IMR-90 (cell line): ENCODE data around the gene RNF213. TPM values are rescaled to one million over a fixed set of nuclear protein-coding genes. Genes with fewer than 3 reads are reported as not detected.

ENCODE experiments used
- ATAC-seq: fragments of 200-7000 bp; cut with Tn5 transposase; 2 replicates; pipeline ENCODE4 v1.9.1; 2020; ENCODE audit warnings: low read depth, mild to moderate bottlenecking, moderate library complexity
- BruUV-seq: library from RNA; stranded (reverse); fragments of 400-500 nt; replicated peaks from 2 replicates; lab custom pipeline; 2021; lab: Mats Ljungman, UMichigan
- CTCF ChIA-PET: fragments of 300-600 bp; formaldehyde crosslinking; extraction: SDS; loops from one replicate; lab custom pipeline; 2021; ENCODE audit warnings: antibody characterized with exemption; lab: Yijun Ruan, JAX
- POLR2A ChIA-PET: fragments of 300-600 bp; sonication (Branson Sonifier 250); formaldehyde crosslinking; loops from one replicate; lab custom pipeline; 2022; ENCODE audit warnings: antibody characterized with exemption; ENCODE audit not compliant: unreplicated experiment; lab: Charles Lee
- DNase-seq: peaks from one replicate; pipeline ENCODE4 v3.0.0; 2013
- H2AFZ ChIP-seq: replicated peaks from 2 replicates; pipeline ENCODE3; 2013; ENCODE audit warnings: low read length, mild to moderate bottlenecking; ENCODE audit not compliant: poor library complexity
- H2AK5ac ChIP-seq: 2 replicates; pipeline ENCODE4 v1.6.1; 2013; ENCODE audit warnings: low read depth, low read length, inconsistent platforms
- H2AK9ac ChIP-seq: replicated peaks from 2 replicates; pipeline ENCODE3; 2013; ENCODE audit warnings: mild to moderate bottlenecking, low read depth, low read length, moderate library complexity; ENCODE audit not compliant: poor library complexity
- H2BK120ac ChIP-seq: 2 replicates; pipeline ENCODE4 v1.6.1; 2013; ENCODE audit warnings: low read depth, low read length, inconsistent platforms
- H2BK15ac ChIP-seq: 3 replicates; pipeline ENCODE4 v1.6.1; 2013; ENCODE audit warnings: low read depth, low read length, inconsistent platforms
- H2BK20ac ChIP-seq: 2 replicates; pipeline ENCODE4 v1.6.1; 2013; ENCODE audit warnings: low read depth, mild to moderate bottlenecking, inconsistent platforms, low read length, moderate library complexity
- H2BK5ac ChIP-seq: 2 replicates; pipeline ENCODE4 v1.6.1; 2013; ENCODE audit warnings: mild to moderate bottlenecking, low read depth, low read length, inconsistent platforms; ENCODE audit not compliant: poor library complexity, severe bottlenecking
- H3K14ac ChIP-seq: replicated peaks from 2 replicates; pipeline ENCODE4 v1.6.1; 2013; ENCODE audit warnings: low read depth, low read length, inconsistent platforms
- H3K18ac ChIP-seq: 2 replicates; pipeline ENCODE4 v1.6.1; 2013; ENCODE audit warnings: low read depth, low read length, control low read depth
- H3K23ac ChIP-seq: 2 replicates; pipeline ENCODE4 v1.6.1; 2013; ENCODE audit warnings: low read depth, low read length, inconsistent platforms
- H3K27ac ChIP-seq: 2 replicates; pipeline ENCODE4 v1.5.1; 2013; ENCODE audit warnings: mild to moderate bottlenecking, control low read depth, low read length; ENCODE audit not compliant: insufficient read depth
- H3K27me3 ChIP-seq: 2 replicates; pipeline ENCODE4 v1.6.1; 2013; ENCODE audit warnings: low read length; ENCODE audit not compliant: control insufficient read depth, insufficient read depth
- H3K36me3 ChIP-seq: 2 replicates; pipeline ENCODE4 v1.6.1; 2013; ENCODE audit warnings: low read length, mixed read lengths; ENCODE audit not compliant: control insufficient read depth, insufficient read depth
- H3K4ac ChIP-seq: 2 replicates; pipeline ENCODE4 v1.6.1; 2013; ENCODE audit warnings: low read depth, low read length, inconsistent platforms
- H3K4me1 ChIP-seq: 2 replicates; pipeline ENCODE4 v1.6.1; 2013; ENCODE audit warnings: low read length, mixed read lengths; ENCODE audit not compliant: control insufficient read depth, insufficient read depth
- H3K4me2 ChIP-seq: 2 replicates; pipeline ENCODE4 v1.6.1; 2013; ENCODE audit warnings: low read depth, mild to moderate bottlenecking, control low read depth, low read length, moderate library complexity
- H3K4me3 ChIP-seq: 2 replicates; pipeline ENCODE4 v1.5.1; 2013; ENCODE audit warnings: low read depth, mild to moderate bottlenecking, control low read depth, low read length, moderate library complexity; ENCODE audit not compliant: insufficient read depth
- H3K56ac ChIP-seq: 2 replicates; pipeline ENCODE4 v1.6.1; 2013; ENCODE audit warnings: low read length, inconsistent platforms; ENCODE audit not compliant: insufficient read depth; ENCODE audit errors: extremely low read depth
- H3K79me1 ChIP-seq, 2 experiments: 2 replicates each; pipeline ENCODE4 v1.6.1; 2013; ENCODE audit warnings: low read length in 2 of 2, inconsistent platforms in 1 of 2, low read depth in 1 of 2
- H3K9ac ChIP-seq: 2 replicates; pipeline ENCODE4 v1.6.1; 2013; ENCODE audit warnings: low read depth, low read length, control low read depth
- H3K9me1 ChIP-seq: 2 replicates; pipeline ENCODE4 v1.6.1; 2013; ENCODE audit warnings: low read length, inconsistent platforms; ENCODE audit not compliant: insufficient read depth
- H3K9me3 ChIP-seq: 2 replicates; pipeline ENCODE4 v1.6.1; 2013; ENCODE audit warnings: low read length; ENCODE audit not compliant: control insufficient read depth, insufficient read depth
- H4K20me1 ChIP-seq: 2 replicates; pipeline ENCODE4 v1.6.1; 2013; ENCODE audit warnings: low read length, inconsistent platforms; ENCODE audit not compliant: insufficient read depth
- H4K5ac ChIP-seq: 2 replicates; pipeline ENCODE4 v1.6.1; 2013; ENCODE audit warnings: mild to moderate bottlenecking, low read depth, low read length, control low read depth
- H4K8ac ChIP-seq, 2 experiments: 2 replicates each; pipeline ENCODE4 v1.6.1; 2013; ENCODE audit warnings: low read depth in 2 of 2, low read length in 2 of 2, control low read depth in 1 of 2, inconsistent platforms in 1 of 2
- H4K91ac ChIP-seq: 2 replicates; pipeline ENCODE4 v1.6.1; 2013; ENCODE audit warnings: low read depth, low read length, inconsistent platforms; ENCODE audit not compliant: insufficient read depth
- CHD1 ChIP-seq: IDR thresholded peaks from 2 replicates; pipeline ENCODE4 v1.6.1; 2012; ENCODE audit warnings: low read depth, low read length, improper control_type of control experiment
- NFE2L2 ChIP-seq: fragments of 150-350 bp; IDR thresholded peaks from 2 replicates; pipeline ENCODE4 v1.6.1; 2016; ENCODE audit warnings: low read depth, mild to moderate bottlenecking, low read length
- WGBS, 2 experiments: methylation state at CpG; one replicate each; pipeline versions ENCODE4 v1.1.5 to v1.1.7; 2013; ENCODE audit warnings: missing lambda C conversion rate in 2 of 2; ENCODE audit not compliant: insufficient read length in 1 of 2; ENCODE audit errors: extremely low coverage in 2 of 2; 5-methylcytosine and 5-hydroxymethylcytosine counted together
- dilution Hi-C: fragments of 300-500 bp; cut with HindIII; formaldehyde crosslinking; loops from one replicate; pipeline ENCODE4 v1.14.3; 2018; ENCODE audit warnings: low sequenced_read_pairs; ENCODE audit not compliant: unreplicated experiment
- in situ Hi-C: fragments of 300-500 bp; cut with MboI; formaldehyde crosslinking; loops from 3 replicates; pipeline ENCODE4 v1.14.3; 2019; ENCODE audit warnings: low sequenced_read_pairs, inconsistent platforms, mixed read lengths
- intact Hi-C: fragments of 100-400 bp; cut with micrococcal nuclease; formaldehyde crosslinking; loops from 2 replicates; pipeline ENCODE4 v1.10.0; 2022
- polyA plus RNA-seq, 3 experiments: library from polyadenylated mRNA; depleted of rRNA; stranded (reverse); fragments of >200 nt; gene quantifications; 2 replicates each; pipeline ENCODE4 v1.2.3, GENCODE V29; 2012; ENCODE audit warnings: low replicate concordance in 1 of 3
- total RNA-seq: library from RNA; depleted of rRNA; stranded (reverse); fragments of >200 nt; gene quantifications from 2 replicates; pipeline ENCODE4 v1.2.3, GENCODE V29; 2012

Gene RNF213
- total and polyA plus RNA-seq, 2 of the 4 experiments (the other 2 are of a cell fraction) = 23.4 to 36.0 TPM

DNA sequence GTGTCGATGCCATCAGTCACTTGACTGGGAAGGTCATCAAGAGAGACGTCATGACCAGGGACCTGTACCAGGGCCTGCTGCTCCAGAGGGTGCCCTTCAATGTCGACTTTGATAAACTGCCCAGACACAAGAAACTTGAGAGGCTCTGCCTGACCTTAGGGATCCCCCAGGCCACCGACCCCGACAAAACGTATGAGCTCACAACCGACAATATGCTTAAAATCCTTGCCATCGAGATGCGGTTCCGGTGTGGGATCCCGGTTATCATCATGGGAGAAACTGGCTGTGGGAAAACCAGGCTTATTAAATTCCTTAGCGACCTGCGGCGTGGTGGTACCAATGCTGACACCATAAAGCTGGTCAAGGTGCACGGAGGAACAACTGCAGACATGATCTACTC, 84.7 kb downstream of the RNF213 start:
- no peak for ATAC-seq
- Histone ChIP-seq H2AK9ac (no peak overlapping the region), H3K9ac (no peak overlapping the region), H3K4me2 (no peak overlapping the region), H4K8ac (no peak overlapping the region), H2AFZ (no peak overlapping the region), H2AK5ac (no peak overlapping the region), H3K4ac (no peak overlapping the region), H3K27ac (no peak overlapping the region), H3K79me1 (peaks cover 9 to 16% of the 10 kb centered on the region in 2 experiments; a peak in 3 of 4 replicates), H2BK20ac (no peak overlapping the region), H2BK5ac (no peak overlapping the region), H3K56ac (no peak overlapping the region), H3K4me1 (no peaks in the 10 kb centered on the region), H3K14ac (no peak overlapping the region), H3K9me1 (peaks cover 21% of the 10 kb centered on the region), H4K20me1 (no peaks in the 10 kb centered on the region; the same call in none of the 2 replicates), H3K9me3 (no peaks in the 10 kb centered on the region), H2BK15ac (no peak overlapping the region), H3K36me3 (peaks cover 74% of the 10 kb centered on the region), H3K23ac (no peak overlapping the region), H2BK120ac (no peak overlapping the region), H3K4me3 (no peak overlapping the region), H4K5ac (no peak overlapping the region), H4K91ac (no peak overlapping the region), H3K27me3 (no peaks in the 10 kb centered on the region), H3K18ac (no peak overlapping the region)
- ChIA-PET POLR2A (no interaction called here), CTCF (no interaction called here)
- intact Hi-C loops (no loop called here), dilution Hi-C loops (no loop called here), in situ Hi-C loops (no loop called here)
- BruUV-seq = TSS peak; percentile 48
- 97% methylated on average over 8 of the region's 15 CpGs; no CpG with 5 or more reads in 1 of the 2 experiments for WGBS, 2 experiments
- TF ChIP-seq NFE2L2 (no peak), CHD1 (no peak)
- no peak for DNase-seq
